ENCODE measurements around the gene FOXR2.

- TF ChIP-seq CTCF (conservative IDR thresholded peaks at IDR 0.05; ENCODE audit: low read depth, low read length) (no peak), EZH2phosphoT487 (IDR thresholded peaks at IDR 0.05; ENCODE audit: borderline replicate concordance, low read length) (no peak), EZH2 (IDR thresholded peaks at IDR 0.05; ENCODE audit: low read length, unreplicated experiment) (no peak)
These were observed 1.2 kb downstream of the FOXR2 start for GRCh38 chrX:55624403-55624802.
